ENCODE measurements around the gene EDC3. TPM values are rescaled to one million over a fixed set of nuclear protein-coding genes. Genes with fewer than 3 reads are reported as not detected.

Gene EDC3
- total and polyA plus RNA-seq, 9 of the 15 experiments (the other 6 are each of a cell fraction or from before 2014, with no cell fraction given) = 11.7 to 63.9 (median 32.8) TPM

DNA sequence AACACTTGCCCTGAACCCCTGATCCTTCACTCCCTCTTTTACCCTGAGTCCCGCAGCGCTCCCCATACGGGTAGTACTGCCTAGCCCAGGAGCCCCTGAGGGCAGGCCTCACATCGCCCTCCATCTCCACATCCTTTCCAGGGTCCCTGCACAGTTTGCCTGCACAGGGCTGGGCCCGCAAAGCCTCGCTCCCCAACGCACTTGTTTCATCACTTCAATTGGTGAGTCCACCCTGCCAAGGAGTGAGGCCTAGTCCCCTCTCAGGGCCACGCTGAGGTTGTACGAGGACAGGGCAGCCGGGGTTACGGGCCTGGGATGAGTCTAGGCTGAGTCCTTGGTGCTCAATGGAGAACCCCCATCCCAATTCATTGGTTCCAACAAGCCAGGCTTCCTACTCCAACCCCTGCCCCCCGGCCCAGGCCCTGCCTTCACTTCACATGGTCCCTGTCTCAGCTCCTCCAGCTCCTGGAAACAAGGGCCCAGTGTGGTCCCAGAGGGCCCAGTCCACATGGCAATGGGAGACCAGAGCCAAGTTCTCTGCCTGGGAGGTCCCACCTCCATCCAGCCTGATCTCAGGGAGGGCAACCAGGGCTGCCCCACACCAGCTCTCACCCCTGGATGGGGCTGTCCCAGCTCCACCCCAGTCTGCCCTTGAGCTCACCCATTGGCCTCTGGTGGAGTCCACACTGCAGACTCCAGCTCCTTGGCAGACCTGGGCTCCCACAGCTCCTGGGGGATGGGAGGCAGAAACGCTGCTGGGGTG is 92.6 kb downstream of the EDC3 start:
- in situ Hi-C loops (cut with MboI) = no loop called here
- no TSS peak for BruUV-seq (replicated peaks)

More for the DNA sequence above, 92.6 kb downstream of the EDC3 start:
- Histone ChIP-seq H2AFZ (ENCODE audit: low read depth, low read length) (no peak overlapping the region), H3K27me3 (ENCODE audit: control insufficient read depth in 2 of 2, insufficient read depth in 2 of 2, low read length in 2 of 2) (peaks cover 0 to 3% of the 10 kb centered on the region in 2 experiments; a peak in 1 of 5 replicates), H4K20me1 (replicated peaks; ENCODE audit: control insufficient read depth, insufficient read depth, low read length) (no peaks in the 10 kb centered on the region), H3K9me1 (ENCODE audit: control insufficient read depth, insufficient read depth, low read length) (no peaks in the 10 kb centered on the region), H3K4me2 (ENCODE audit: insufficient read depth, low read length) (no peak overlapping the region), H3K79me2 (ENCODE audit: control insufficient read depth, insufficient read depth, low read length) (peaks cover 17% of the 10 kb centered on the region), H3K9me3 (replicated peaks; ENCODE audit: control insufficient read depth, insufficient read depth, low read depth, low read length) (no peaks in the 10 kb centered on the region), H3K4me3 (no peak overlapping the region), H3K4me1 (replicated peaks in 1 of 2; ENCODE audit: control insufficient read depth in 2 of 2, insufficient read depth in 2 of 2, low read length in 2 of 2) (peaks cover 6 to 45% of the 10 kb centered on the region in 2 experiments; a peak in 4 of 5 replicates), H3K36me3 (ENCODE audit: control insufficient read depth, insufficient read depth, low read length) (no peaks in the 10 kb centered on the region), H3K9ac (ENCODE audit: insufficient read depth in 1 of 2, low read depth in 2 of 2, low read length in 2 of 2) (no peak overlapping the region), H3K27ac (ENCODE audit: extremely low read depth, low read depth, low read length) (no peak overlapping the region)
- POLR2A ChIA-PET = interaction anchor here (0.5 to 8.4 kb wide), 4 partner anchors 10 to 346 kb away, joined by 3 to 111 read pairs (median 3); partner anchors contain the start of gene CLK3
- intact Hi-C loops (cut with micrococcal nuclease) = no loop called here
- TF ChIP-seq PCBP1 (IDR thresholded peaks at IDR 0.05; ENCODE audit: low read depth, low read length, poor library complexity, severe bottlenecking) (no peak), EWSR1 (IDR thresholded peaks at IDR 0.05; ENCODE audit: borderline replicate concordance, low read depth, partially characterized antibody) (no peak), TAF15 (IDR thresholded peaks at IDR 0.05; ENCODE audit: low read depth, low read length) (no peak), TAF7 (tag; IDR thresholded peaks at IDR 0.05) (no peak), TCF3 (CRISPR knock-in tag; IDR thresholded peaks at IDR 0.05) (no peak), ZSCAN32 (CRISPR knock-in tag; IDR thresholded peaks at IDR 0.05) (no peak), ZBTB1 (CRISPR knock-in tag; IDR thresholded peaks at IDR 0.05; ENCODE audit: borderline replicate concordance, low read depth) (no peak), CBFA2T3 (IDR thresholded peaks at IDR 0.05) (no peak), NR2C2 (CRISPR knock-in tag; IDR thresholded peaks at IDR 0.05) (no peak), NR2C2 (tag; IDR thresholded peaks at IDR 0.05) (no peak), MCM5 (IDR thresholded peaks at IDR 0.05; ENCODE audit: low read depth) (no peak), ATF7 (IDR thresholded peaks at IDR 0.05) (no peak), ZNF212 (CRISPR knock-in tag; IDR thresholded peaks at IDR 0.05) (no peak)
- TF ChIP-seq, protein P1, sequence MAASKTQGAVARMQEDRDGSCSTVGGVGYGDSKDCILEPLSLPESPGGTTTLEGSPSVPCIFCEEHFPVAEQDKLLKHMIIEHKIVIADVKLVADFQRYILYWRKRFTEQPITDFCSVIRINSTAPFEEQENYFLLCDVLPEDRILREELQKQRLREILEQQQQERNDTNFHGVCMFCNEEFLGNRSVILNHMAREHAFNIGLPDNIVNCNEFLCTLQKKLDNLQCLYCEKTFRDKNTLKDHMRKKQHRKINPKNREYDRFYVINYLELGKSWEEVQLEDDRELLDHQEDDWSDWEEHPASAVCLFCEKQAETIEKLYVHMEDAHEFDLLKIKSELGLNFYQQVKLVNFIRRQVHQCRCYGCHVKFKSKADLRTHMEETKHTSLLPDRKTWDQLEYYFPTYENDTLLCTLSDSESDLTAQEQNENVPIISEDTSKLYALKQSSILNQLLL (CRISPR knock-in tag; IDR thresholded peaks at IDR 0.05; ENCODE audit: borderline replicate concordance) = no peak
- TF ChIP-seq, protein P2, sequence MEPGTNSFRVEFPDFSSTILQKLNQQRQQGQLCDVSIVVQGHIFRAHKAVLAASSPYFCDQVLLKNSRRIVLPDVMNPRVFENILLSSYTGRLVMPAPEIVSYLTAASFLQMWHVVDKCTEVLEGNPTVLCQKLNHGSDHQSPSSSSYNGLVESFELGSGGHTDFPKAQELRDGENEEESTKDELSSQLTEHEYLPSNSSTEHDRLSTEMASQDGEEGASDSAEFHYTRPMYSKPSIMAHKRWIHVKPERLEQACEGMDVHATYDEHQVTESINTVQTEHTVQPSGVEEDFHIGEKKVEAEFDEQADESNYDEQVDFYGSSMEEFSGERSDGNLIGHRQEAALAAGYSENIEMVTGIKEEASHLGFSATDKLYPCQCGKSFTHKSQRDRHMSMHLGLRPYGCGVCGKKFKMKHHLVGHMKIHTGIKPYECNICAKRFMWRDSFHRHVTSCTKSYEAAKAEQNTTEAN (CRISPR knock-in tag; IDR thresholded peaks at IDR 0.05) = no peak
- TF ChIP-seq, protein P3, sequence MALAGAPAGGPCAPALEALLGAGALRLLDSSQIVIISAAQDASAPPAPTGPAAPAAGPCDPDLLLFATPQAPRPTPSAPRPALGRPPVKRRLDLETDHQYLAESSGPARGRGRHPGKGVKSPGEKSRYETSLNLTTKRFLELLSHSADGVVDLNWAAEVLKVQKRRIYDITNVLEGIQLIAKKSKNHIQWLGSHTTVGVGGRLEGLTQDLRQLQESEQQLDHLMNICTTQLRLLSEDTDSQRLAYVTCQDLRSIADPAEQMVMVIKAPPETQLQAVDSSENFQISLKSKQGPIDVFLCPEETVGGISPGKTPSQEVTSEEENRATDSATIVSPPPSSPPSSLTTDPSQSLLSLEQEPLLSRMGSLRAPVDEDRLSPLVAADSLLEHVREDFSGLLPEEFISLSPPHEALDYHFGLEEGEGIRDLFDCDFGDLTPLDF (CRISPR knock-in tag; IDR thresholded peaks at IDR 0.05) = no peak
- DNase-seq (ENCODE audit: extremely low read depth in 1 of 4, low spot score in 3 of 4) (no peak), ATAC-seq (no peak), FAIRE-seq (no peak)
- WGBS (ENCODE audit: insufficient coverage, low coverage, missing lambda C conversion rate) = 74% methylated on average over 13 of the region's 13 CpGs
- CTCF ChIA-PET (ENCODE audit: low intra/inter-chr PET ratio) = no interaction called here

Measured in K562 (cell line).